Measurements from ENCODE around the gene TGFBR1.
A peak's percentile ranks its signal among the peaks of the same experiment; 100 is the strongest.

Gene TGFBR1

DNA sequence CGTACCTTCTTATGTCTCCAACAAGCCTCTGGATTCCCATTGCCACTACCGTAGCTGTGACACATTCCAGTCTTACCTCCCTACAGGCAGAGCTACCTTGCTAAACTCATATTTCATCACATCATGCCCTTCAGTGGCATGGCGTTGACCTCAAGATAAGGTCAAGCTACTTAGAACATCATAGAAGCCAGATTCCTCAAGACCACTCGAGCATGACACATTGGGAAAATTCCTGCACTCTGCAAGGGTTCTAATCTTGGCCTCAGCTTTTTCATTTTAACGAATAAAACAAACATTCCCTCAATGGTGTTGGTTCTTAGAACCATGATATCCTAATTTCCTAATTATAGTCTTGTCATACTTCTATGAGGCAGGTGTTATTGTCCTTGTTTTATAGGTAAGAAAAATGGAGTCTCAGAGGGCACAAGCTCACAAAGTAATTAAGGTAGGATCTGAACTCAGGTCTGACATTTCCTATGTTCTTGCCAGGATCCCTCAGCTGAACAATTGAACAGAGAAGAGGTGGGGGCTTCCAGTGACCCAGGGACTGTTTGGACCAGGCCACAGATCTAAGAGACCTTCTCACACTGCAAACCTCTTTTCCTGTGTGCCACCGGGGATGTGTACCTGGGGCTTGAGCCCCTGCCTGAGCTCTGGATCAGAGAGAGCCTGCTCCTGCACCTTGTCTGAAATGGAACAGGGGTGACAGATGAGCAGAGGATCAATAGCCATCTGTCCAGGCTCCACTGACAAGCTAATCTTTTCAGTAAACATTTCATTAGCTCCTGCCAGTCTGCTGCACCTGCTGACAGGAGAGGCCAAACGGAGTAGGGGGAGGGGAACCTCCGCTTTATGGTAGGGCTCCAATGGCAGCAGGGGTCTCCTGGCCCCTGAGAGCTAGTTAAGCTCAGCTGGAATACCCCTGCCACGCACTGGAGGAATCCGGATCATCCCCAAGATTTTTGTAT, 67.5 kb downstream of the TGFBR1 start:
- no peak for DNase-seq

GRCh38 chr9:99173570-99174504, 68.9 kb downstream of the TGFBR1 start:
- DNase-seq: no peak

DNA sequence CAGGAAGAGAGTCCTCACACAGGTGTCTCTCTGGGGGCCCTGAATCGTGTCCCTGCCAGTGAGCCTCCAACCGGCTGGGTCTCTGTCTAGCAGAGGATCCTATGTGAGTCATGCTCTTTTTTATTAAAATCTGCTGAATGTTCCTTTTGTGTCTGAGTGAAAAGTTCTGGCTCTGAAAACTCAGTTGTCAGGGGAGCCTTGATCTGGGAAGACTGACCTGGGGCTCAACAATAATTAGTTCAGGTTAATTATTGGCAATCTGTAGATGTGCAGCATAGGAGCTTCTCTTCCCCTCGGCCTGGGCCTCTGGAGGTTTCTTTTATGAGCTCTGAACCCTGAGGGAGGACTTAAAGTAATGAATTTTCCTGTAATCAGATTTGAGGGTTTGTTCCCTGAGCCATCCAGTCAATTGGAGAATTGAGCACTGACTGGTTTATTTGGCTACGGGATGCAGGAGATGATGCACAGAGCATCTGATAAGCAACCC, 71.7 kb downstream of the TGFBR1 start:
- DNase-seq: no peak

DNA sequence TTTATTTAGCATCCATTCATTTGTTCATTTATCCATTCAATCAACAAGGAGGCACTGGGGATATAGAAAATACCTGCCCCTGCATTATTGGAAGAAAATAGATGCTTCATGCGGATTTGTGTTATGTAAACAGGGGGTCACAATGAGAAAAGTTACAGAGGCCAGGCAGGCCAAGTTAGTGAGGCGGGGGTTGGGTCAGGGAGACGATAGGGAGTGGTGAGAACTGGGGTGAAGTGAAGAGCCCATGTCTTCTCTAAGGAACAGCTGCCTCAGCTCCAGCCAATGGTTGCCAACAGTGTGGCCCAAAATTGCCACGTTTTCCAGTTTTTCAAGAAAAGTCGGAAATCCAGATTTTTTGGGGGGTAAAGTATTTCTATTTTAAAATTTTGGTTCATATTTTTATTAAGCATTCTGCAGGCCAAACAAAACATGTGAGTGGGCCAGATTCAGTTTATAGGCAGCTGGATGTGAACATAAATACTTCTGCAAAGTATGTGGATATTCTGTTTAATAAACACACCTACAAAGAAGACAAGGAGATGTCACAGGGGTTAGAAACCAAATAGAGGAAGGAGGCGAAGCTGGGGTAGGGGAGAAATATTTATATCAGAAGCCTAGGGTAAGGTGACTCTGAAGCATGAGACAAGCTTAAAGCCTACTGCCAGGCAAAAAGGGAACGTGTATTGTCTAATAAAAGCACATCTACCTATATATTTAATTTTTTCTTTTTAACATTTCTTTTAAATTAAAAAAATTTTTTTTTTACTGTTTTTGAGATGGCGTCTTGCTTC, 72.9 kb downstream of the TGFBR1 start:
- DNase-seq: no peak

DNA sequence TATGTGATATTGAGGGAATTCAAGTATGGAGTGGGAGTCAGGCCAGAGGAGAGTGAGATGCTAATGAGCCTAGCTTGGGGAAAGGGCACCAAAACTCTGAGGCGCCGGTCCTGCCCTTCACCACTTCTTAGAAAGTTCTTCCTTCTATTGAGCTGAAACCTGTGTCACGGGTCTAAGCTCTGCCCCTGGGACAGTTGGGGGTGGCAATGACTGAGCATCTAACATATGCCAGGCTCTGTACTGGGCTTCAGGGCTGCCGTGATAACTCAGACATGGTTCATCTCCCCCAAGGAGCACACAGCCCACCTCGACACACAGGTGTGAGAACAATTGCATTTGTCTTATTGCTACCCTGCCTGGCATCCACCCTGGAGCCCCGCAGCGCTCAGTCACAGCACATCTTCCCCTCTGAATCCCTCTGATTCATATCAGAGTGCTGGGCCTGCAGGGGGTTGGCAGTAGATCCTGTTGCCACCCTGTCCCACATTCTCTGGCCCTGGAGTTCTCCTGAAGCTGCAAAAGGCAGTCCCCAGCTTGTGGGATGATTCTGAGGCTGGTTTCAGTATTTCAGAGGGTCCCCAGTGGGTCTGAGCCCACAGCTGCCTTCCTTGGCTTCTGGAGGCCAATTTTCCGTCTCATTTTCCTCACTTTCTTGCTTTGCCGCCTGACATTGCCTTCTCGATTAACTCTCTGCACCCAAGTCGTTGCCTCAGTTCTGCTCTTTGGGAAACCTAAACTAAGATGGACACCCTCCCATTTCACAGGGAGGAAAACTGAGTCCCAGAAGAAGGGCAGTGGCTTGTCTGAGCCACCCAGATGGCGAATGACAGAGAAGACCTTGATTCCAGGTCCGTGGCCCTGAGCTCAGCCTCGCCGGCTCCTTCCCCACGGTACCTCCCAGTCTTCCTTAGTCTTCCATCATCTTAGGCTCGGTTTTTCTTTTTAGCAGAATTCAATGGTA, 74.3 kb downstream of the TGFBR1 start:
- DNase-seq: no peak

DNA sequence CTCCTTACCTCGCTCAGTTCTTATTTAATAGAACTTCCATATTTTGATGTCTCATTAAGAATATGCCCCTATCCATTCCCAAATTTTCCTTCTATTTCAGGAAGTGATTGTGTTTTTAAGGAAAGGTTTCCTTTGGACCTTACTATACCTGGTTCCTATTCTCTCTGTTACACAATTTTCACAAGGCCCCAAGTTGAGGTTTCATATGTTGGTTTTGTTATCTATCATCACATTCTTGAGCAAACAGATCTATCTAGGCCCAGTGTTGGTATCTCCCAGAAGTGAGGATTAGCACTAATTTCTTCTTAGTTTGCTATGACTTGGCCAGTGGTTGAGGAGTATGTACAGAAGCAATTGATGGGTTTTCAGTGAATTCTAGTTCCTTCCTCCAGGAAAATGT, 75.3 kb downstream of the TGFBR1 start:
- no peak for DNase-seq

- no peak for DNase-seq
These were observed 75.7 kb downstream of the TGFBR1 start for GRCh38 chr9:99180662-99181061.

GRCh38 chr9:99181206-99181605, 76.3 kb downstream of the TGFBR1 start:
- no peak for DNase-seq

- DNase-seq: peak; percentile 65
These were observed 76.7 kb downstream of the TGFBR1 start for GRCh38 chr9:99181621-99182020.

- peak; percentile 24 for DNase-seq
These were observed 77.4 kb downstream of the TGFBR1 start for GRCh38 chr9:99182356-99182755.

GRCh38 chr9:99183616-99184015, 78.7 kb downstream of the TGFBR1 start:
- DNase-seq: no peak

GRCh38 chr9:99184110-99184474, 79.2 kb downstream of the TGFBR1 start:
- no peak for DNase-seq

DNA sequence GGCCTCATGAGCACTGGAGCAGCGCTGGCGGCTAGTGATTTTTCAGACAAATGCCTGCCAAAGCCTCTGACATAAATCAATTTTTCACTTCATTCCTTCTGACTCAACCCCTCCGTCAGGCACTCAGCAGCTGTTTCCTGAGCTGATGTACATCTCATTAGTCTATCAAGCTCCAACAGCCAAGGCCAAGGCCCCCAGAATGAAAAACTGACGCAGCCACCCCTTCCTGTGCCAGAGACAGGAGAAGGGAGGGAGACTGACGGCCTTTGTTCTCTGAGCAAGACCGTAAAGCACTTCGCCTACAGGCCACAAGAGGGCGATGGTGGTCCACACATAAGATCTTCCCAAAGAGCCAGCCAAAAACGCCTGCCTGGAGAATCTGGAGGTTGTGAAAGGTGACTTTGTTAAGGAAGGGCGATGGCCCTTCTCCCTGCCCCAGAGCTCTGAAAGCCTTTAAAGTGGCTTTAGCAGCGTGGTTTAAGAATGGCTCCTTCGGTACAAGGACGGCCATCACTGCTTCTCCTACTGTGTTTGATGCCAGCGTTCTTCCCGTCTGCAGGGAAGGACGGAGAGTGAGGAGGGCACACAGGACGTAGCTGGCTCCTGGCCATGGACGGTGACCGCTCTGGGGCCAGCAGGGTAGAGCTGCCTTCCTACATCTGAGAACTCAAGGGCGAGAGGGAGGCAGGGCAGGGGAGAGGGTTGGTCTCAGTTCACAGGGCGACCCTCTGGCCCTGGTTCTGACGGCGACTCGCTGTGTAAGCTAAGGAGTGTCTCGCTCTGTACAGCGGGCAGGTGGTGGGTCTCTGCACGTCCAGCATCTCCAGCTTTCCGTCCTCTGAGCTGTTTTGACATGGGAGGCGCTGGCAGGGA, 79.8 kb downstream of the TGFBR1 start:
- peak; percentile 96 for DNase-seq

GRCh38 chr9:99185348-99185632, 80.4 kb downstream of the TGFBR1 start:
- no peak for DNase-seq

DNA sequence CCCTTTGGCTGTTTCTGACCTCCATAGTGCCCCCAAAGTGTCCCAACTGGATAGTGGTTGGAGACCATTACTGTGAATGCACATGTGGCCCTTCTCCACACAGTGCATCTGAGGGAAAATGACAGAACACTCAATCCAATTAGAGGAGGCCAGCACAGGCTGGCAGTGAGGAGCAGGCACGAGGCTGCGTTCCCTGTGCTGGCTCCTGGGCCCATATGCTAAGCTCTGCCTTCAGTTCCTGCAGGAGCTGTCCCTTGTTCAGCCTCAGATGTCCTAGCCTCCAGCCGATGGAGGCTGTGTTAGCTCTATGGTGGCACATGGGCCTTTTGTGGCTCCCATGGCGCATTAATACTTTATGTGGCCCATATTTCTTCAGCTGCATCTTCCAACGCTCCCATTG, 81.0 kb downstream of the TGFBR1 start:
- no peak for DNase-seq

DNA sequence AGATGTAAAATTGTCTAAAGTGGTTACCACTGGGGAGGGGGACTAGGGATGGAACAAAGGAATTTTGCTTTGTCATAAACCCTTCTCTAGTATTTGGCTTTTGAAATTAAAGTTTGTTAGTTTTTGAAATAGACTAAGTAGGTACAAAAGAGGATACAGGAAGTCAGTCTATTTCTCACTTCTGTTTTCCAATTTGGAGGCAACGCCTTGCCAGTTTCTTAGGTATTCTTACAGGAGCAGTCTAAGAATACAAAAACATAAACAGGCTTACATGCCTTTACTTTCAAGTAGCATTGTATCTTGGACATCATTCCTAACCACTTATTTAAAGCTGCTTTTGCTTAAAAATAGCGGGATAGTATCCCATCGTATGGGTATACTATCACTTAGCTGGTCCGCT, 82.4 kb downstream of the TGFBR1 start:
- no peak for DNase-seq

- no peak for DNase-seq
These were observed 84.3 kb downstream of the TGFBR1 start for GRCh38 chr9:99189186-99189585.

DNA sequence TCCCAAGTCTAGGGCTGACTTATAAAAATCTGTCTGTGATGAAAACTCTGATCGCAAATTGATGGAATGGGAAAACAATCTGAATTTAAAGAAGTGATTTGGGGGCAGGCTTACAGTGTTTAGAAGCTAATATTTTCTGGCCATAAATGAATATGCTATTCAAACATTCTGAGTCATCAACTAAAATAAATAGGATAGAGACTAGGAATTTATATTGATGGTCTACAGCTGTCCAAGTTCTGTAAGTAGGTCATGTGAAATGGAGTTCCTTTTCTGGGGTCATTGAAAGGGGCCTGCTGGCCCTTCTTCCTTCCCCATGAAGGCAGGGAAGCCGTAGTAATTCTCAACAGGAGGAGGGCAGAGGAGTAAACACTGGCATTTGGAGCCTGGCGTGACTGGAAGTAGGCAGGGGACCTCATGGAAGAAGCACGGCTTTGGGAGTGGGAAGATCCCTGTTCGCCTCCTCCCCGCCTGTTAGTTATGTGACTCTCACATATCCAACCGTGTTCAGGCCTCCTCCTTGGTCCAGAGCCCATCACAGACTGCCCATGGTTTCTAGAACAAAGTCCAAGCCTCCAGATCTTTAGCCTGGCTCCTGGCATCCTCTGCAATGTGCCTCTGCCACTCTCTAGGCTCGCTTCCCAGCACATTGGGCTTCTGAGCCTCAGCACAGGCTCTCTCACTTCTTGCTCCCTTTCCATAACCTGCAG, 85.1 kb downstream of the TGFBR1 start:
- DNase-seq: no peak

- DNase-seq: no peak
These were observed 85.8 kb downstream of the TGFBR1 start for GRCh38 chr9:99190597-99191283.
